NCI-H524 treated with DMSO at 0.1 percent for 48 hours (cell line): ENCODE results near the gene SNX3.

Source experiments
- DNase-seq: peaks from one replicate; lab custom pipeline; 2025; lab: John Stamatoyannopoulos, UW

SNX3 gene

GRCh38 chr6:108170332-108171290 lies 90.2 kb downstream of the SNX3 start:
- no peak for DNase-seq

- no peak for DNase-seq
These were observed 91.1 kb downstream of the SNX3 start for GRCh38 chr6:108169464-108170331.

GRCh38 chr6:108168501-108169463 lies 92.1 kb downstream of the SNX3 start:
- DNase-seq = no peak

- DNase-seq = no peak
These were observed 92.8 kb downstream of the SNX3 start for GRCh38 chr6:108168090-108168463.

- no peak for DNase-seq
These were observed 93.3 kb downstream of the SNX3 start for GRCh38 chr6:108167449-108168089.

- DNase-seq = no peak
These were observed 94.0 kb downstream of the SNX3 start for GRCh38 chr6:108166664-108167448.

GRCh38 chr6:108165714-108166663 lies 94.9 kb downstream of the SNX3 start, which contains the start of gene NR2E1:
Gene NR2E1, plus strand, starts transcription at chr6:108166022. Its CDS starts 744 bp downstream, at chr6:108166766.
- no peak for DNase-seq

- no peak for DNase-seq
These were observed 95.8 kb downstream of the SNX3 start for GRCh38 chr6:108164815-108165706.

- no peak for DNase-seq
These were observed 96.4 kb downstream of the SNX3 start for GRCh38 chr6:108164543-108164814.

GRCh38 chr6:108163644-108164542 lies 96.9 kb downstream of the SNX3 start:
- no peak for DNase-seq

- DNase-seq = no peak
These were observed 97.6 kb downstream of the SNX3 start for GRCh38 chr6:108163267-108163643.

GRCh38 chr6:108161724-108162282 lies 99.0 kb downstream of the SNX3 start:
- DNase-seq = no peak
